Measurements from ENCODE around the gene RYR3. TPM values are rescaled to one million over a fixed set of nuclear protein-coding genes. Genes with fewer than 3 reads are reported as not detected.

Gene RYR3
- total RNA-seq, 1 donor from 2014 or later = 4.8 TPM

DNA sequence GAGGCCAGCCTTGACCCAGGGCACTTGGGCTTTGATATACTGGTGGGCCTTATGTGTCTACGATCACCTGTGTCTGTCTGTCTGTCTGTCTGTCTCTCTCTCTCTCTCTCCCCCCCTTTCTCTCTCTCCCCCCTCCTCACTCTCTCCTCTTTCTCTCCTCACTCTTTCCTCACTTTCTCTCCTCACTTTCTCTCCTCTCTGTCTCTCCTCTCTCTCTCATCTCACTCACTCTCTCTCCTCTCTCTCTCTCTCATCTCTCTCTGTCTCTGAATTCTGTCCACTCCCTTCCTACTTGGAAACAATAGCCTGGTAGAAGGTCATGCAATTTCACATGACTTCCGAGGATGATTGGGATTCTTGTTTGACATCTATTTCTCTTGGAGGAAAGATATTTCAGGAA, 388.4 kb downstream of the RYR3 start:
- no peaks in the 10 kb centered on the region for H3K9me3 Mint-ChIP-seq (ENCODE audit: unreplicated experiment)
- H3K27me3 Mint-ChIP-seq (ENCODE audit: unreplicated experiment) = peaks cover 3% of the 10 kb centered on the region
- no peak overlapping the region for H3K4me3 Mint-ChIP-seq (ENCODE audit: unreplicated experiment)
- H3K36me3 Mint-ChIP-seq (ENCODE audit: low read depth, unreplicated experiment) = no peaks in the 10 kb centered on the region
- peaks cover 9% of the 10 kb centered on the region for H3K4me1 Mint-ChIP-seq (ENCODE audit: unreplicated experiment)
- DNase-seq (ENCODE audit: low spot score) = no peak
- H3K27ac Mint-ChIP-seq (ENCODE audit: unreplicated experiment) = no peak overlapping the region
- TF ChIP-seq, protein P1, sequence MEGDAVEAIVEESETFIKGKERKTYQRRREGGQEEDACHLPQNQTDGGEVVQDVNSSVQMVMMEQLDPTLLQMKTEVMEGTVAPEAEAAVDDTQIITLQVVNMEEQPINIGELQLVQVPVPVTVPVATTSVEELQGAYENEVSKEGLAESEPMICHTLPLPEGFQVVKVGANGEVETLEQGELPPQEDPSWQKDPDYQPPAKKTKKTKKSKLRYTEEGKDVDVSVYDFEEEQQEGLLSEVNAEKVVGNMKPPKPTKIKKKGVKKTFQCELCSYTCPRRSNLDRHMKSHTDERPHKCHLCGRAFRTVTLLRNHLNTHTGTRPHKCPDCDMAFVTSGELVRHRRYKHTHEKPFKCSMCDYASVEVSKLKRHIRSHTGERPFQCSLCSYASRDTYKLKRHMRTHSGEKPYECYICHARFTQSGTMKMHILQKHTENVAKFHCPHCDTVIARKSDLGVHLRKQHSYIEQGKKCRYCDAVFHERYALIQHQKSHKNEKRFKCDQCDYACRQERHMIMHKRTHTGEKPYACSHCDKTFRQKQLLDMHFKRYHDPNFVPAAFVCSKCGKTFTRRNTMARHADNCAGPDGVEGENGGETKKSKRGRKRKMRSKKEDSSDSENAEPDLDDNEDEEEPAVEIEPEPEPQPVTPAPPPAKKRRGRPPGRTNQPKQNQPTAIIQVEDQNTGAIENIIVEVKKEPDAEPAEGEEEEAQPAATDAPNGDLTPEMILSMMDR (IDR thresholded peaks at IDR 0.05; ENCODE audit: unreplicated experiment) = no peak

DNA sequence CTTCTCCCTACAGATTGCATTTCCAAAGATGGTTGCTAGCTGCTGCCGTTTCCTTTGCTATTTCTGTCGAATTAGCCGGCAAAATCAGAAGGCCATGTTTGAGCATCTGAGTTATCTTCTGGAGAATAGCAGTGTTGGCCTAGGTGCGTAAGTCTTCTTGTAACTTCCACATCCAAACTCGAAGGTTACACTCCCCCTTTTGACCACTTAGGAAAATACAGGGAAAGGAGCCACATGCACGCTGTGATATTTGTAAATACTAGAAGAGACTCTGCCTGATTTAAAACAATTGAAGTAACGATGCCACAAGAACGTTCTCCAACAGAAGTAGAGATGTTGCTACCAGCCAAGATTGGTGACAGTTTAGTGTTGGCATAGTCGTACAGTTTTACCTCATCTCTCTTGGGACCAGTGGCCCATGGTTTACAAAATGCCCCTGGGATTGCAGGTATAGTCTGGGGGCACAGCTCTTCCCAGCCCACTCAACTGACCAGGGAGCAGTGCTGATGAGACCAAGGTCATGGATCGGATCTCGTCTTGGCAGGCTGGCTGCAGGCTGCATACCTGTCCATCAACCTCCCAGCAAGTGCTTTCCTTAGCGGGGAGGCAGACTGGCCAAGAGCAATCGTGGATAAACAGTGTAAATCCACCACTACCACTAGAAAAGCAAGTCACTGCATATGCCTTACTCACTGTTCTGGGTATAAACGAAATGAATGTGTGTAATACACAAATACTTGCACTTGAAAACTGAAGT, 389.1 kb downstream of the RYR3 start:
- no peak overlapping the region for H3K27ac Mint-ChIP-seq (ENCODE audit: unreplicated experiment)
- H3K4me3 Mint-ChIP-seq (ENCODE audit: unreplicated experiment) = no peak overlapping the region
- peaks cover 9% of the 10 kb centered on the region for H3K4me1 Mint-ChIP-seq (ENCODE audit: unreplicated experiment)
- no peaks in the 10 kb centered on the region for H3K36me3 Mint-ChIP-seq (ENCODE audit: low read depth, unreplicated experiment)
- peak; percentile 20 for DNase-seq (ENCODE audit: low spot score)
- H3K27me3 Mint-ChIP-seq (ENCODE audit: unreplicated experiment) = peaks cover 3% of the 10 kb centered on the region
- TF ChIP-seq, protein P1 (IDR thresholded peaks at IDR 0.05; ENCODE audit: unreplicated experiment) = peak; percentile 37
- no peaks in the 10 kb centered on the region for H3K9me3 Mint-ChIP-seq (ENCODE audit: unreplicated experiment)

DNA sequence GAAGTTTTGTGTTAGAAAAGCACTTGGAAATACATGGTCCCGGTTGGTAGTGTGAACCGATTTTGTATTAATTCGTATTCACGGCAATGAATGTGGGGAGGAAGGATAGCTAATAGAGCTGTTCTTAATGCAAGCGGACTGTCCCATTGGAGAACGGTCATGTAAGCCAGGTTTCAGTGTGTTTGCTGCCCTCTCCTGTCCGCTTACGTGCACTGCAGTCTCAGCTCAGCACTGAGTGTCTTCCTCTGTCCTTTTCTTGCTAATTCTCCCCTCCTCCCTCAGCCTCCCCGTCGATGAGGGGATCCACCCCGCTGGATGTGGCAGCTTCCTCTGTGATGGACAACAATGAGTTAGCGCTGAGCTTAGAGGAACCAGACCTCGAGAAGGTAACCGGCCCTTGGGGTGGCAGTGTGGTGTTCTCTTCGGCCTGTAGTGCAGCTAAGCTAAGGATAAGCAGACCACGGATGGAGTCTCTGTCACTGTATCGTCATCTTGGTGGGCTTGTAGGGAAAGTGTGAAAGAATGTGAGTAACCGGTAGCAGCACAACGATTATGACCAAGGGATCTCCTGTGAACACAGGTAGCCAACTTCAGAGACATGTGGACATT, 390.0 kb downstream of the RYR3 start:
- TF ChIP-seq, protein P1 (IDR thresholded peaks at IDR 0.05; ENCODE audit: unreplicated experiment) = peak; percentile 59
- Mint-ChIP-seq H3K36me3 (ENCODE audit: low read depth, unreplicated experiment) (no peaks in the 10 kb centered on the region), H3K4me3 (ENCODE audit: unreplicated experiment) (no peak overlapping the region), H3K27me3 (ENCODE audit: unreplicated experiment) (peaks cover 3% of the 10 kb centered on the region), H3K9me3 (ENCODE audit: unreplicated experiment) (no peaks in the 10 kb centered on the region), H3K4me1 (ENCODE audit: unreplicated experiment) (peaks cover 9% of the 10 kb centered on the region), H3K27ac (ENCODE audit: unreplicated experiment) (no peak overlapping the region)
- DNase-seq (ENCODE audit: low spot score) = peak; percentile 79

DNA sequence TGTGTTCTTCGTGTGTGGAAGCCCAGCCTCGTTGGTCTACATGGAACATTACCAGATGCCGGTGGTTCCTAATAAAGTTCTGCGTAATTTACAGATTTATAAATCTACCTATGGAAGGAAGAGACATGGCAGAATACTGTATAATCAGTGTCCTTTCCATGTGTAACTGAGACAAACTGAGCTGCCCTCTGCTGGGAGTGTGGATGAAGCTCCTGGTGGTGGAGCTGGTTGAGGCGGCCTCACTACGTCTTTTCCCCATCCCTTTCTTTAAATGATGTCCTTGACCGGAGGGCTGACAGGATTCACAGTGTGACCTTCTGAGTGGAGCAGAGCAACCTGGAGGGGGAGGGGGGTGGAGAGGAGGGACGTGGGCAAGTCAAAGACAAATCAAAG, 390.5 kb downstream of the RYR3 start:
- Mint-ChIP-seq H3K27ac (ENCODE audit: unreplicated experiment) (no peak overlapping the region), H3K4me1 (ENCODE audit: unreplicated experiment) (peaks cover 9% of the 10 kb centered on the region), H3K4me3 (ENCODE audit: unreplicated experiment) (no peak overlapping the region), H3K9me3 (ENCODE audit: unreplicated experiment) (no peaks in the 10 kb centered on the region), H3K27me3 (ENCODE audit: unreplicated experiment) (peaks cover 3% of the 10 kb centered on the region), H3K36me3 (ENCODE audit: low read depth, unreplicated experiment) (no peaks in the 10 kb centered on the region)
- TF ChIP-seq, protein P1 (IDR thresholded peaks at IDR 0.05; ENCODE audit: unreplicated experiment) = no peak
- DNase-seq (ENCODE audit: low spot score) = no peak

DNA sequence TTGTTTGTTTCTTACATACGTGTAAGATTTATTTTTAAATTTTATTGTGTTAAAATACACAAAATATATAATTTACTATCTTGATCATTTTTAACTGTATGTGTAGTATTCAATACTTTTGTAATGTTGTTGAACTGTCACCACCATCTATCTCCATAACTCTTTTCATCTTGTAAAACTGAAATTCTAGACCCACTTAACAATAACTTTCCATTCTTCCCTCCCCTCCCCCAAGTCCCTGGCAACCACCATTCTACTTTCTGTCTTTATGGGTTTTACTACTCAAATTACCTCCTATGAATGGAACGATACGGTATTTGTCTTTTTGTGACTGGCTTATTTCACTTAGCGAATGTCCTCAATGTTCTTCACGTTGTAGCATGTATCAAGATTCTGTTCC, 395.4 kb downstream of the RYR3 start:
- Mint-ChIP-seq H3K4me3 (ENCODE audit: unreplicated experiment) (no peak overlapping the region), H3K27ac (ENCODE audit: unreplicated experiment) (no peak overlapping the region), H3K4me1 (ENCODE audit: unreplicated experiment) (peaks cover 5% of the 10 kb centered on the region), H3K27me3 (ENCODE audit: unreplicated experiment) (no peaks in the 10 kb centered on the region), H3K9me3 (ENCODE audit: unreplicated experiment) (peaks cover 3% of the 10 kb centered on the region), H3K36me3 (ENCODE audit: low read depth, unreplicated experiment) (peaks cover 5% of the 10 kb centered on the region)
- TF ChIP-seq, protein P1 (IDR thresholded peaks at IDR 0.05; ENCODE audit: unreplicated experiment) = no peak
- DNase-seq (ENCODE audit: low spot score) = no peak

All from endothelial cell (in vitro differentiated cells).